Endothelial cell of umbilical vein (primary cell): ENCODE measurements around the gene NKD1. TPM values are rescaled to one million over a fixed set of nuclear protein-coding genes. Genes with fewer than 3 reads are reported as not detected.

Source experiments
- BruUV-seq: library from RNA; stranded (reverse); fragments of 400-500 nt; replicated peaks from 2 replicates; lab custom pipeline; 2021; lab: Mats Ljungman, UMichigan
- CTCF ChIA-PET: fragments of 300-600, 350-600 bp; sonication (Branson Sonifier 250); formaldehyde crosslinking; loops from one replicate; lab custom pipeline; 2021; ENCODE audit warnings: antibody characterized with exemption, inconsistent platforms; lab: Charles Lee
- POLR2A ChIA-PET: fragments of 300-600, 350-600 bp; sonication (Branson Sonifier 250); formaldehyde crosslinking; loops from one replicate; lab custom pipeline; 2021; ENCODE audit warnings: antibody characterized with exemption, inconsistent platforms; lab: Charles Lee
- DNase-seq: peaks from one replicate; pipeline ENCODE4 v3.0.0-alpha.2; 2011; ENCODE audit warnings: low read depth, low spot score
- FAIRE-seq: peaks from 2 replicates; lab custom pipeline; 2011; peaks lifted over from hg19 to GRCh38; lab: Jason Lieb, UNC
- H2AFZ ChIP-seq: 2 replicates; pipeline ENCODE4 v1.6.0; 2012; ENCODE audit warnings: low read depth, low read length, control low read depth, inconsistent platforms
- H3K27ac ChIP-seq: 2 replicates; pipeline ENCODE4 v1.5.1; 2011; ENCODE audit warnings: low read depth, mild to moderate bottlenecking, control low read depth, low read length, moderate library complexity; ENCODE audit not compliant: insufficient read depth
- H3K27me3 ChIP-seq, 2 experiments: 2 replicates each; pipeline versions ENCODE4 v1.6.0 to v1.6.1; 2011; ENCODE audit warnings: low read length in 2 of 2, mixed read lengths in 1 of 2; ENCODE audit not compliant: control insufficient read depth in 2 of 2, insufficient read depth in 2 of 2
- H3K36me3 ChIP-seq, 2 experiments: 2 replicates in 1 of 2; 3 replicates in 1 of 2; pipeline ENCODE4 v1.5.1; 2011; ENCODE audit warnings: low read length in 2 of 2, mild to moderate bottlenecking in 1 of 2, moderate library complexity in 1 of 2; ENCODE audit not compliant: control insufficient read depth in 2 of 2, insufficient read depth in 2 of 2; ENCODE audit errors: extremely low read depth in 1 of 2
- H3K4me1 ChIP-seq: 3 replicates; pipeline ENCODE4 v1.5.1; 2011; ENCODE audit warnings: mild to moderate bottlenecking, low read length; ENCODE audit not compliant: control insufficient read depth, insufficient read depth; ENCODE audit errors: extremely low read depth
- H3K4me2 ChIP-seq: 2 replicates; pipeline ENCODE4 v1.6.1; 2011; ENCODE audit warnings: low read length, control low read depth, mixed read lengths; ENCODE audit not compliant: insufficient read depth
- H3K4me3 ChIP-seq, 3 experiments: fragments of 200-600 bp in 1 of 3; sonication (generic), shearing (Covaris generic) in 1 of 3; replicated peaks in 1 of 3; 2 replicates each; pipeline ENCODE4 v1.5.1; 2011 to 2016; ENCODE audit warnings: control low read depth in 3 of 3, low read length in 3 of 3, mild to moderate bottlenecking in 2 of 3, inconsistent platforms in 1 of 3, low read depth in 1 of 3, moderate library complexity in 1 of 3; ENCODE audit not compliant: insufficient read depth in 1 of 3
- H3K79me2 ChIP-seq: 2 replicates; pipeline ENCODE4 v1.6.0; 2012; ENCODE audit warnings: low read length, inconsistent platforms; ENCODE audit not compliant: control insufficient read depth, insufficient read depth
- H3K9ac ChIP-seq: replicated peaks from 2 replicates; pipeline ENCODE3; 2011; ENCODE audit warnings: low read length, control low read depth; ENCODE audit not compliant: insufficient read depth; ENCODE audit errors: extremely low read depth
- H3K9me1 ChIP-seq: replicated peaks from 3 replicates; pipeline ENCODE4 v1.6.0; 2011; ENCODE audit warnings: mild to moderate bottlenecking, low read length; ENCODE audit not compliant: control insufficient read depth, insufficient read depth; ENCODE audit errors: extremely low read depth
- H3K9me3 ChIP-seq: replicated peaks from 2 replicates; pipeline ENCODE4 v1.5.1; 2012; ENCODE audit warnings: low read length, inconsistent platforms; ENCODE audit not compliant: control insufficient read depth, insufficient read depth
- H4K20me1 ChIP-seq: replicated peaks from 2 replicates; pipeline ENCODE3; 2011; ENCODE audit warnings: mild to moderate bottlenecking, low read length; ENCODE audit not compliant: control insufficient read depth, insufficient read depth; ENCODE audit errors: extremely low read depth
- EZH2 ChIP-seq: IDR thresholded peaks from 2 replicates; pipeline ENCODE4 v1.6.1; 2012; ENCODE audit warnings: borderline replicate concordance, low read depth, mild to moderate bottlenecking, moderate library complexity, low read length, inconsistent platforms; ENCODE audit not compliant: severe bottlenecking
- FOS ChIP-seq: IDR thresholded peaks from 2 replicates; pipeline ENCODE4 v1.6.1; 2011; ENCODE audit warnings: mild to moderate bottlenecking, low read length, moderate library complexity, borderline replicate concordance; ENCODE audit not compliant: insufficient read depth
- GATA2 ChIP-seq: IDR thresholded peaks from 2 replicates; pipeline ENCODE4 v1.7.0; 2011; ENCODE audit warnings: low read depth, mild to moderate bottlenecking, moderate library complexity, mixed read lengths, low read length; ENCODE audit not compliant: insufficient read length, insufficient read depth
- JUN ChIP-seq: IDR thresholded peaks from 2 replicates; pipeline ENCODE4 v1.6.1; 2011; ENCODE audit warnings: borderline replicate concordance, low read depth; ENCODE audit not compliant: insufficient read length, insufficient read depth
- MAX ChIP-seq: IDR thresholded peaks from 2 replicates; pipeline ENCODE4 v1.6.1; 2011; ENCODE audit not compliant: insufficient read depth, insufficient read length
- MYC ChIP-seq: IDR thresholded peaks from one replicate; pipeline ENCODE4 v1.6.1; 2011; ENCODE audit warnings: mild to moderate bottlenecking, low read depth, low read length
- POLR2A ChIP-seq: IDR thresholded peaks from 2 replicates; pipeline ENCODE4 v1.6.1; 2012; ENCODE audit warnings: low read depth, mild to moderate bottlenecking, control low read depth, low read length
- POLR2AphosphoS5 ChIP-seq: IDR thresholded peaks from 2 replicates; pipeline ENCODE4 v1.6.1; 2012; ENCODE audit warnings: low read depth, mild to moderate bottlenecking, control low read depth, low read length, moderate library complexity; ENCODE audit not compliant: insufficient read depth
- dilution Hi-C: fragments of 300-500 bp; cut with MboI; formaldehyde crosslinking; loops from one replicate; pipeline ENCODE4 v1.15.0; 2019; ENCODE audit warnings: low sequenced_read_pairs; ENCODE audit not compliant: extremely low pct_ligation_motif_present
- intact Hi-C: fragments of 100-400 bp; cut with micrococcal nuclease; formaldehyde crosslinking; loops from one replicate; pipeline ENCODE4 v1.10.0; 2022
- polyA plus RNA-seq, 4 experiments: library from polyadenylated mRNA; depleted of rRNA in 3 of 4; stranded (reverse) in 3 of 4; unstranded in 1 of 4; fragments of >200 nt; gene quantifications; 2 replicates each; pipeline versions ENCODE4 v1.2.1 to v1.2.3, GENCODE V29; 2011 to 2012; ENCODE audit warnings: missing spikeins in 1 of 4
- total RNA-seq: library from RNA; stranded (reverse); gene quantifications from 2 replicates; pipeline ENCODE4 v1.2.3, GENCODE V29; 2021
- TF ChIP-seq, protein P1 (sequence below), 2 donors: IDR thresholded peaks; 1 replicate in 1 of 2; 2 replicates in 1 of 2; pipeline ENCODE4 v1.5.1; 2011; ENCODE audit warnings: low read length in 2 of 2, mild to moderate bottlenecking in 2 of 2, moderate library complexity in 2 of 2, control low read depth in 1 of 2, inconsistent platforms in 1 of 2, low read depth in 1 of 2; ENCODE audit not compliant: insufficient read depth in 1 of 2; ENCODE audit errors: extremely low read depth in 1 of 2

Gene NKD1
- total and polyA plus RNA-seq, 2 donors (not counting 3 experiments of a cell fraction or from before 2014, with no cell fraction given): not detected

DNA sequence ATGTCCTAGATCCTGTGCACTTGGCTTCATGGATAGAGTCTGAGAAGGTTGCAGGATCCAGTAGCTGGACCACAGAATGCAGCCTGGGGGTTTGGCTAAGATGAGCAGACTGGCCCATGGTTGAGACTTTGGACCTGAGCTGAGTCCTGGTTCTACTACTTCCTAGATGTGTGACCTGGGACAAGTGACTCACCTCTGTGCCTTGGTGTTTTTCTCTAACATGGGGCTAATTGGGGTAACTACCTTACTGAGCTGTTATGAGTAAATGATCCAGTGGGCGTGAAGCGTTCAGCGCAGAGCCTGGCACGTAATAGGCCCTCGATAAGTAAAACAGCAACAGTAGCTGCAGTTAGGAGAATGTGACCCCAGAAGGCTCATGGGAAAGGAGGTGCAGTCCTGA lies 94.2 kb downstream of the NKD1 start:
- H3K4me1 ChIP-seq: no peaks in the 10 kb centered on the region
- H3K27ac ChIP-seq: no peak overlapping the region
- ChIA-PET POLR2A (no interaction called here), CTCF (interaction anchor here (1.4 to 2.2 kb wide), 2 partner anchors 23 to 164 kb away, joined by 4 to 7 read pairs; no protein-coding TSS in a partner anchor)
- intact Hi-C loops: no loop called here
- no peak overlapping the region for H3K4me2 ChIP-seq
- no peak overlapping the region for H3K9ac ChIP-seq
- H3K79me2 ChIP-seq: no peaks in the 10 kb centered on the region
- H3K4me3 ChIP-seq: no peak overlapping the region
- H3K9me1 ChIP-seq: no peaks in the 10 kb centered on the region
- no peaks in the 10 kb centered on the region for H3K36me3 ChIP-seq
- no peaks in the 10 kb centered on the region for H3K27me3 ChIP-seq
- no peak for TF ChIP-seq MAX
- TF ChIP-seq, protein P1, sequence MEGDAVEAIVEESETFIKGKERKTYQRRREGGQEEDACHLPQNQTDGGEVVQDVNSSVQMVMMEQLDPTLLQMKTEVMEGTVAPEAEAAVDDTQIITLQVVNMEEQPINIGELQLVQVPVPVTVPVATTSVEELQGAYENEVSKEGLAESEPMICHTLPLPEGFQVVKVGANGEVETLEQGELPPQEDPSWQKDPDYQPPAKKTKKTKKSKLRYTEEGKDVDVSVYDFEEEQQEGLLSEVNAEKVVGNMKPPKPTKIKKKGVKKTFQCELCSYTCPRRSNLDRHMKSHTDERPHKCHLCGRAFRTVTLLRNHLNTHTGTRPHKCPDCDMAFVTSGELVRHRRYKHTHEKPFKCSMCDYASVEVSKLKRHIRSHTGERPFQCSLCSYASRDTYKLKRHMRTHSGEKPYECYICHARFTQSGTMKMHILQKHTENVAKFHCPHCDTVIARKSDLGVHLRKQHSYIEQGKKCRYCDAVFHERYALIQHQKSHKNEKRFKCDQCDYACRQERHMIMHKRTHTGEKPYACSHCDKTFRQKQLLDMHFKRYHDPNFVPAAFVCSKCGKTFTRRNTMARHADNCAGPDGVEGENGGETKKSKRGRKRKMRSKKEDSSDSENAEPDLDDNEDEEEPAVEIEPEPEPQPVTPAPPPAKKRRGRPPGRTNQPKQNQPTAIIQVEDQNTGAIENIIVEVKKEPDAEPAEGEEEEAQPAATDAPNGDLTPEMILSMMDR (IDR thresholded peaks at IDR 0.05; ENCODE audit: extremely low read depth in 1 of 2, insufficient read depth in 1 of 2, low read depth in 1 of 2, low read length in 2 of 2): no peak
- TF ChIP-seq JUN: no peak
- no peak for TF ChIP-seq POLR2AphosphoS5
- no peak for TF ChIP-seq FOS
- TF ChIP-seq EZH2: no peak
- TF ChIP-seq GATA2: no peak
- TF ChIP-seq MYC: no peak
- no peak for TF ChIP-seq POLR2A
- FAIRE-seq (no peak), DNase-seq (no peak)
- H2AFZ ChIP-seq: no peak overlapping the region
- BruUV-seq: no TSS peak
- H3K9me3 ChIP-seq: no peaks in the 10 kb centered on the region
- dilution Hi-C loops: no loop called here
- no peaks in the 10 kb centered on the region for H4K20me1 ChIP-seq
